ENCODE results near the gene ATAD3B. TPM values are rescaled to one million over a fixed set of nuclear protein-coding genes. Genes with fewer than 3 reads are reported as not detected.

ATAD3B gene
- total and polyA plus RNA-seq, 2 of the 4 experiments (the other 2 are of a cell fraction): 13.8 to 29.0 TPM

- intact Hi-C loops (cut with micrococcal nuclease) (no loop called here), dilution Hi-C loops (cut with HindIII; ENCODE audit: low sequenced_read_pairs, unreplicated experiment) (no loop called here), in situ Hi-C loops (cut with MboI; ENCODE audit: low sequenced_read_pairs) (no loop called here)
- H4K20me1 ChIP-seq (ENCODE audit: insufficient read depth, low read length): peaks cover 25% of the 10 kb centered on the region
- no peak overlapping the region for H2BK15ac ChIP-seq (ENCODE audit: low read depth, low read length)
- H3K4me3 ChIP-seq (ENCODE audit: insufficient read depth, low read depth, low read length): no peak overlapping the region
- no peak overlapping the region for H4K5ac ChIP-seq (ENCODE audit: low read depth, low read length)
- H2BK5ac ChIP-seq (ENCODE audit: low read depth, low read length, poor library complexity, severe bottlenecking): no peak overlapping the region
- no peak overlapping the region for H2AK5ac ChIP-seq (ENCODE audit: low read depth, low read length)
- BruUV-seq (replicated peaks): no TSS peak
- H3K14ac ChIP-seq (replicated peaks; ENCODE audit: low read depth, low read length): no peak overlapping the region
- H3K4me2 ChIP-seq (ENCODE audit: low read depth, low read length): no peak overlapping the region
- no peak overlapping the region for H3K18ac ChIP-seq (ENCODE audit: low read depth, low read length)
- H3K9me1 ChIP-seq (ENCODE audit: insufficient read depth, low read length): peaks cover 17% of the 10 kb centered on the region
- no peak overlapping the region for H2BK20ac ChIP-seq (ENCODE audit: low read depth, low read length)
- H2AK9ac ChIP-seq (replicated peaks; ENCODE audit: low read depth, low read length, poor library complexity): no peak overlapping the region
- no peak overlapping the region for H4K8ac ChIP-seq (ENCODE audit: low read depth in 2 of 2, low read length in 2 of 2)
- ATAC-seq (ENCODE audit: low read depth) (no peak), DNase-seq (no peak)
- H3K4me1 ChIP-seq (ENCODE audit: control insufficient read depth, insufficient read depth, low read length): peaks cover 10% of the 10 kb centered on the region
- H3K9me3 ChIP-seq (ENCODE audit: control insufficient read depth, insufficient read depth, low read length): peaks cover 3% of the 10 kb centered on the region
- WGBS, 2 experiments (ENCODE audit: extremely low coverage in 2 of 2, insufficient read length in 1 of 2): 97% methylated on average over 36 of the region's 66 CpGs; no CpG with 5 or more reads in 1 of the 2 experiments
- no peak overlapping the region for H2AFZ ChIP-seq (replicated peaks; ENCODE audit: low read length, poor library complexity)
- H3K27ac ChIP-seq (ENCODE audit: insufficient read depth, low read length): no peak overlapping the region
- no peak overlapping the region for H3K9ac ChIP-seq (ENCODE audit: low read depth, low read length)
- TF ChIP-seq ELK1 (IDR thresholded peaks at IDR 0.05; ENCODE audit: borderline replicate concordance, low read depth, low read length): no peak
- TF ChIP-seq FOS (IDR thresholded peaks at IDR 0.05; ENCODE audit: low read depth, low read length): no peak
- no peak for TF ChIP-seq RCOR1 (IDR thresholded peaks at IDR 0.05; ENCODE audit: insufficient replicate concordance, low read length)
- TF ChIP-seq SMC3 (IDR thresholded peaks at IDR 0.05; ENCODE audit: low read depth, low read length): no peak
- no peak for TF ChIP-seq CHD1 (IDR thresholded peaks at IDR 0.05; ENCODE audit: low read depth, low read length)
- TF ChIP-seq BHLHE40 (IDR thresholded peaks at IDR 0.05; ENCODE audit: low read depth, low read length): no peak
- no peak for TF ChIP-seq MAFK (IDR thresholded peaks at IDR 0.05; ENCODE audit: low read depth, low read length)
- TF ChIP-seq CEBPB (IDR thresholded peaks at IDR 0.05; ENCODE audit: low read depth, low read length): no peak
- no peak for TF ChIP-seq MAZ (IDR thresholded peaks at IDR 0.05; ENCODE audit: borderline replicate concordance, low read depth, low read length)
- no peak for TF ChIP-seq NFE2L2 (IDR thresholded peaks at IDR 0.05; ENCODE audit: low read depth, low read length)
- TF ChIP-seq, protein P1, sequence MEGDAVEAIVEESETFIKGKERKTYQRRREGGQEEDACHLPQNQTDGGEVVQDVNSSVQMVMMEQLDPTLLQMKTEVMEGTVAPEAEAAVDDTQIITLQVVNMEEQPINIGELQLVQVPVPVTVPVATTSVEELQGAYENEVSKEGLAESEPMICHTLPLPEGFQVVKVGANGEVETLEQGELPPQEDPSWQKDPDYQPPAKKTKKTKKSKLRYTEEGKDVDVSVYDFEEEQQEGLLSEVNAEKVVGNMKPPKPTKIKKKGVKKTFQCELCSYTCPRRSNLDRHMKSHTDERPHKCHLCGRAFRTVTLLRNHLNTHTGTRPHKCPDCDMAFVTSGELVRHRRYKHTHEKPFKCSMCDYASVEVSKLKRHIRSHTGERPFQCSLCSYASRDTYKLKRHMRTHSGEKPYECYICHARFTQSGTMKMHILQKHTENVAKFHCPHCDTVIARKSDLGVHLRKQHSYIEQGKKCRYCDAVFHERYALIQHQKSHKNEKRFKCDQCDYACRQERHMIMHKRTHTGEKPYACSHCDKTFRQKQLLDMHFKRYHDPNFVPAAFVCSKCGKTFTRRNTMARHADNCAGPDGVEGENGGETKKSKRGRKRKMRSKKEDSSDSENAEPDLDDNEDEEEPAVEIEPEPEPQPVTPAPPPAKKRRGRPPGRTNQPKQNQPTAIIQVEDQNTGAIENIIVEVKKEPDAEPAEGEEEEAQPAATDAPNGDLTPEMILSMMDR (conservative IDR thresholded peaks at IDR 0.05; ENCODE audit: low read depth, low read length): no peak
- no peak for TF ChIP-seq RAD21 (IDR thresholded peaks at IDR 0.05; ENCODE audit: low read length)
- TF ChIP-seq POLR2A (IDR thresholded peaks at IDR 0.05; ENCODE audit: low read depth, low read length): no peak
- TF ChIP-seq, protein P2, sequence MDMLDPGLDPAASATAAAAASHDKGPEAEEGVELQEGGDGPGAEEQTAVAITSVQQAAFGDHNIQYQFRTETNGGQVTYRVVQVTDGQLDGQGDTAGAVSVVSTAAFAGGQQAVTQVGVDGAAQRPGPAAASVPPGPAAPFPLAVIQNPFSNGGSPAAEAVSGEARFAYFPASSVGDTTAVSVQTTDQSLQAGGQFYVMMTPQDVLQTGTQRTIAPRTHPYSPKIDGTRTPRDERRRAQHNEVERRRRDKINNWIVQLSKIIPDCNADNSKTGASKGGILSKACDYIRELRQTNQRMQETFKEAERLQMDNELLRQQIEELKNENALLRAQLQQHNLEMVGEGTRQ (IDR thresholded peaks at IDR 0.05; ENCODE audit: low read depth, low read length): no peak
- TF ChIP-seq MXI1 (IDR thresholded peaks at IDR 0.05; ENCODE audit: borderline replicate concordance, low read depth, low read length): no peak
- no peak for TF ChIP-seq RFX5 (IDR thresholded peaks at IDR 0.05; ENCODE audit: low read depth, low read length)
- peaks cover 10 to 36% of the 10 kb centered on the region in 2 experiments for H3K79me1 ChIP-seq (ENCODE audit: low read depth in 1 of 2, low read length in 2 of 2)
- H3K23ac ChIP-seq (ENCODE audit: low read depth, low read length): no peak overlapping the region
- peaks cover 26% of the 10 kb centered on the region for H3K36me3 ChIP-seq (ENCODE audit: control insufficient read depth, insufficient read depth, low read length)
- no peak overlapping the region for H4K91ac ChIP-seq (ENCODE audit: insufficient read depth, low read depth, low read length)
- no peak overlapping the region for H2BK120ac ChIP-seq (ENCODE audit: low read depth, low read length)
- no peak overlapping the region for H3K56ac ChIP-seq (ENCODE audit: extremely low read depth, insufficient read depth, low read length)
- CTCF ChIA-PET: no interaction called here
- POLR2A ChIA-PET (ENCODE audit: unreplicated experiment): no interaction called here
- H3K27me3 ChIP-seq (ENCODE audit: control insufficient read depth, insufficient read depth, low read length): no peaks in the 10 kb centered on the region
- no peak overlapping the region for H3K4ac ChIP-seq (ENCODE audit: low read depth, low read length)
These were observed 63.8 kb downstream of the ATAD3B start for GRCh38 chr1:1535201-1536018.
